ENCODE results near the gene ZNF316.

DNA sequence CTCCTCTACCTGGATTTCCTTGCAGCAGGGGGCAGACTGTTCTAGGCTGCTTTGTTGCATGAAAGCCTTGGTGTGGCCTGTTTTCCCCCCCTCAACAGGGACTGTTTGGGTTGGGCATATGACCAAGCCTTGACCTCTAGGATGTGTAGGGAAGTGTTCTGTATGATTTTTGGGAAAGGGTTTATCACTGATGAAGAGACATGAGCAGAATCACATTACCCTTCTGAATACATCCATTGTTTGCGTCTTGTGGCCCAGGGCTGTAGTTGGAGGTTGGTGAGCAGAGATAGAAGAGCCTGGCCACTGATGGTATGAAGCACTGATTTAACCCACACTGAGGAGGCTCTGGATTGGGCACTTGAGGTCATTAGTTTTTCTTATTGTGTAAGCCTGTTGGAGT lies 43.0 kb downstream of the ZNF316 start:
- TF ChIP-seq, protein P1, sequence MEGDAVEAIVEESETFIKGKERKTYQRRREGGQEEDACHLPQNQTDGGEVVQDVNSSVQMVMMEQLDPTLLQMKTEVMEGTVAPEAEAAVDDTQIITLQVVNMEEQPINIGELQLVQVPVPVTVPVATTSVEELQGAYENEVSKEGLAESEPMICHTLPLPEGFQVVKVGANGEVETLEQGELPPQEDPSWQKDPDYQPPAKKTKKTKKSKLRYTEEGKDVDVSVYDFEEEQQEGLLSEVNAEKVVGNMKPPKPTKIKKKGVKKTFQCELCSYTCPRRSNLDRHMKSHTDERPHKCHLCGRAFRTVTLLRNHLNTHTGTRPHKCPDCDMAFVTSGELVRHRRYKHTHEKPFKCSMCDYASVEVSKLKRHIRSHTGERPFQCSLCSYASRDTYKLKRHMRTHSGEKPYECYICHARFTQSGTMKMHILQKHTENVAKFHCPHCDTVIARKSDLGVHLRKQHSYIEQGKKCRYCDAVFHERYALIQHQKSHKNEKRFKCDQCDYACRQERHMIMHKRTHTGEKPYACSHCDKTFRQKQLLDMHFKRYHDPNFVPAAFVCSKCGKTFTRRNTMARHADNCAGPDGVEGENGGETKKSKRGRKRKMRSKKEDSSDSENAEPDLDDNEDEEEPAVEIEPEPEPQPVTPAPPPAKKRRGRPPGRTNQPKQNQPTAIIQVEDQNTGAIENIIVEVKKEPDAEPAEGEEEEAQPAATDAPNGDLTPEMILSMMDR (IDR thresholded peaks at IDR 0.05), result no peak
- TF ChIP-seq POLR2A (IDR thresholded peaks at IDR 0.05), result no peak
